Measurements from ENCODE around the gene REPS1. TPM values are rescaled to one million over a fixed set of nuclear protein-coding genes. Genes with fewer than 3 reads are reported as not detected.
"Not testable (repeated sequence)": the region's sequence is repeated elsewhere in the genome, so short reads cannot be mapped to it uniquely, and the experiment has no call there.

The REPS1 gene
- total RNA-seq, 1 experiment from 2014 or later = 28.6 TPM

DNA sequence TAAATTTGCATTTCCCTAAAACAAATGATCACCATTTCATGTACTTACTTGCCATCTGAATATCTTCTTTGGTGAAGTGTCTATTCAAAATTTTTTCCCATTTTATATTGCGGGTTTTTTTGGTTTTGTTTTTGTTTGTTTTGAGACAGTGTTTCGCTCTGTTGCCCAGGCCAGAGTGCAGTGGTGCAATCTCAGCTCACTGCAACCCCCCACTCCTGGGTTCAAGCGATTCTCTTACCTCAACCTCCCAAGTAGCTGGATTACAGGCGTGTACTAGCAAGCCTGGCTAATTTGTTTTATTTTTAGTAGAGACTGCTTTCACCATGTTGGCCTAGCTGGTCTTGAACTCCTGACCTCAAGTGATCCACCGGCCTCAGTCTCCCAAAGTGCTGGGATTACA lies 9.1 kb upstream of the REPS1 start:
- Histone ChIP-seq H3K9me3 (ENCODE audit: control insufficient read depth, insufficient read depth, low read depth, low read length) (no peaks in the 10 kb centered on the region), H3K36me3 (ENCODE audit: control insufficient read depth, insufficient read depth, low read length) (no peaks in the 10 kb centered on the region), H3K4me3 (ENCODE audit: low read depth in 2 of 2, low read length in 2 of 2) (no peak overlapping the region), H3K4me1 (ENCODE audit: control insufficient read depth, insufficient read depth, low read length) (no peaks in the 10 kb centered on the region), H3K27me3 (ENCODE audit: control insufficient read depth, insufficient read depth, low read length) (peaks cover under 1% of the 10 kb centered on the region; the same call in 1 of the 2 replicates), H3K27ac (ENCODE audit: low read length) (no peak overlapping the region)
- ATAC-seq (no peak), DNase-seq (ENCODE audit: low read depth, low spot score) (no peak)
- intact Hi-C loops (cut with micrococcal nuclease; ENCODE audit: unreplicated experiment) (no loop called here), in situ Hi-C loops (cut with HindIII; ENCODE audit: low pct_unique_long_range_greater_than_20kb, low sequenced_read_pairs) (no loop called here)
- TF ChIP-seq, protein P1, sequence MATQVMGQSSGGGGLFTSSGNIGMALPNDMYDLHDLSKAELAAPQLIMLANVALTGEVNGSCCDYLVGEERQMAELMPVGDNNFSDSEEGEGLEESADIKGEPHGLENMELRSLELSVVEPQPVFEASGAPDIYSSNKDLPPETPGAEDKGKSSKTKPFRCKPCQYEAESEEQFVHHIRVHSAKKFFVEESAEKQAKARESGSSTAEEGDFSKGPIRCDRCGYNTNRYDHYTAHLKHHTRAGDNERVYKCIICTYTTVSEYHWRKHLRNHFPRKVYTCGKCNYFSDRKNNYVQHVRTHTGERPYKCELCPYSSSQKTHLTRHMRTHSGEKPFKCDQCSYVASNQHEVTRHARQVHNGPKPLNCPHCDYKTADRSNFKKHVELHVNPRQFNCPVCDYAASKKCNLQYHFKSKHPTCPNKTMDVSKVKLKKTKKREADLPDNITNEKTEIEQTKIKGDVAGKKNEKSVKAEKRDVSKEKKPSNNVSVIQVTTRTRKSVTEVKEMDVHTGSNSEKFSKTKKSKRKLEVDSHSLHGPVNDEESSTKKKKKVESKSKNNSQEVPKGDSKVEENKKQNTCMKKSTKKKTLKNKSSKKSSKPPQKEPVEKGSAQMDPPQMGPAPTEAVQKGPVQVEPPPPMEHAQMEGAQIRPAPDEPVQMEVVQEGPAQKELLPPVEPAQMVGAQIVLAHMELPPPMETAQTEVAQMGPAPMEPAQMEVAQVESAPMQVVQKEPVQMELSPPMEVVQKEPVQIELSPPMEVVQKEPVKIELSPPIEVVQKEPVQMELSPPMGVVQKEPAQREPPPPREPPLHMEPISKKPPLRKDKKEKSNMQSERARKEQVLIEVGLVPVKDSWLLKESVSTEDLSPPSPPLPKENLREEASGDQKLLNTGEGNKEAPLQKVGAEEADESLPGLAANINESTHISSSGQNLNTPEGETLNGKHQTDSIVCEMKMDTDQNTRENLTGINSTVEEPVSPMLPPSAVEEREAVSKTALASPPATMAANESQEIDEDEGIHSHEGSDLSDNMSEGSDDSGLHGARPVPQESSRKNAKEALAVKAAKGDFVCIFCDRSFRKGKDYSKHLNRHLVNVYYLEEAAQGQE (IDR thresholded peaks at IDR 0.05; ENCODE audit: insufficient read depth in 1 of 2, low read depth in 2 of 2, low read length in 1 of 2) = no peak
- no peak for TF ChIP-seq TCF7L2 (IDR thresholded peaks at IDR 0.05; ENCODE audit: low read depth, low read length)
- TF ChIP-seq SIN3A (IDR thresholded peaks at IDR 0.05; ENCODE audit: borderline replicate concordance, insufficient read depth, low read depth, low read length) = no peak
- TF ChIP-seq, protein P2, sequence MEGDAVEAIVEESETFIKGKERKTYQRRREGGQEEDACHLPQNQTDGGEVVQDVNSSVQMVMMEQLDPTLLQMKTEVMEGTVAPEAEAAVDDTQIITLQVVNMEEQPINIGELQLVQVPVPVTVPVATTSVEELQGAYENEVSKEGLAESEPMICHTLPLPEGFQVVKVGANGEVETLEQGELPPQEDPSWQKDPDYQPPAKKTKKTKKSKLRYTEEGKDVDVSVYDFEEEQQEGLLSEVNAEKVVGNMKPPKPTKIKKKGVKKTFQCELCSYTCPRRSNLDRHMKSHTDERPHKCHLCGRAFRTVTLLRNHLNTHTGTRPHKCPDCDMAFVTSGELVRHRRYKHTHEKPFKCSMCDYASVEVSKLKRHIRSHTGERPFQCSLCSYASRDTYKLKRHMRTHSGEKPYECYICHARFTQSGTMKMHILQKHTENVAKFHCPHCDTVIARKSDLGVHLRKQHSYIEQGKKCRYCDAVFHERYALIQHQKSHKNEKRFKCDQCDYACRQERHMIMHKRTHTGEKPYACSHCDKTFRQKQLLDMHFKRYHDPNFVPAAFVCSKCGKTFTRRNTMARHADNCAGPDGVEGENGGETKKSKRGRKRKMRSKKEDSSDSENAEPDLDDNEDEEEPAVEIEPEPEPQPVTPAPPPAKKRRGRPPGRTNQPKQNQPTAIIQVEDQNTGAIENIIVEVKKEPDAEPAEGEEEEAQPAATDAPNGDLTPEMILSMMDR (IDR thresholded peaks at IDR 0.05) = no peak
- TF ChIP-seq POLR2AphosphoS5 (IDR thresholded peaks at IDR 0.05; ENCODE audit: low read depth, low read length) = no peak
- BruUV-seq (replicated peaks) = no TSS peak
- POLR2A ChIA-PET = no interaction called here
- CTCF ChIA-PET = no interaction called here

DNA sequence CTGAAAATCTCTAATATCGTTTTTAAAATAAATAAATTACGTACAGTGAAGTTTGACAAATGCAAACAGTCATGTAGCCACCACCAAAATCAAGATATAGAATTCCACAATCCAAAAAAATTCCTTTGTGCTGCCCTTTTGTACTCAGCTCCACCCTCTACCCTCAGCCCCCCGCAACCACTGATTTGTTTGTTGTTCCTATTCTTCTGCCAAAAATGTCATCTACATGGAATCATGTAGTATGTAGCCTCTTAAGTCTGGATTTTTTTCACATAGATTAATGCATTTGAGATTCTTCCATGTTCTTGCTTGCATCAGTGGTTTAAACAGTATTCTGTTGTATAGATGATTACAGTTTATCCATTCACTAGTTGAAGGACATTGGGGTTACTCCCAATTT lies 8.5 kb upstream of the REPS1 start:
- DNase-seq (ENCODE audit: low read depth, low spot score) (no peak), ATAC-seq (no peak)
- no TSS peak for BruUV-seq (replicated peaks)
- intact Hi-C loops (cut with micrococcal nuclease; ENCODE audit: unreplicated experiment) (no loop called here), in situ Hi-C loops (cut with HindIII; ENCODE audit: low pct_unique_long_range_greater_than_20kb, low sequenced_read_pairs) (no loop called here)
- Histone ChIP-seq H3K4me3 (ENCODE audit: low read depth in 2 of 2, low read length in 2 of 2) (no peak overlapping the region), H3K4me1 (ENCODE audit: control insufficient read depth, insufficient read depth, low read length) (no peaks in the 10 kb centered on the region), H3K27ac (ENCODE audit: low read length) (no peak overlapping the region), H3K27me3 (ENCODE audit: control insufficient read depth, insufficient read depth, low read length) (no peaks in the 10 kb centered on the region), H3K36me3 (ENCODE audit: control insufficient read depth, insufficient read depth, low read length) (no peaks in the 10 kb centered on the region), H3K9me3 (ENCODE audit: control insufficient read depth, insufficient read depth, low read depth, low read length) (no peaks in the 10 kb centered on the region)
- CTCF ChIA-PET = no interaction called here
- TF ChIP-seq SIN3A (IDR thresholded peaks at IDR 0.05; ENCODE audit: borderline replicate concordance, insufficient read depth, low read depth, low read length) = no peak
- TF ChIP-seq, protein P2 (IDR thresholded peaks at IDR 0.05) = no peak
- TF ChIP-seq POLR2AphosphoS5 (IDR thresholded peaks at IDR 0.05; ENCODE audit: low read depth, low read length) = no peak
- TF ChIP-seq TCF7L2 (IDR thresholded peaks at IDR 0.05; ENCODE audit: low read depth, low read length) = no peak
- TF ChIP-seq, protein P1 (IDR thresholded peaks at IDR 0.05; ENCODE audit: insufficient read depth in 1 of 2, low read depth in 2 of 2, low read length in 1 of 2) = no peak
- POLR2A ChIA-PET = no interaction called here

DNA sequence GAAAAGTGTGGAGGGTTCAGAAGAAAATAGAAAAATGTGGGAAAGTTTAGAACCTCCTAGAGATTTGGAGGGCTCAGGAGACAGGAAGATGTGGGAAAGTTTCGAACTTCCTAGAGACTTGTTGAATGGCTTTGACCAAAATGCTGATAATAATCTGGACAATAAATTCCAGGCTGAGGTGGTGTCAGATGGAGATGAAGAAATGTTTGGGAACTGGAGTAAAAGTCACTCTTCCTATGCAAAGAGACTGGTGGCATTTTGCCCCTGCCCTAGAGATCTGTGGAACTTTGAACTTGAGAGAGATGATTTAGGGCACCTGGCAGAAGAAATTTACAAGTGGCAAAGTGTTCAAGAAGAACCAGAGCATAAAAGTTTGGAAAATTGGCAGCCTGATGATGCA lies 5.4 kb upstream of the REPS1 start:
- H3K4me1 ChIP-seq (ENCODE audit: control insufficient read depth, insufficient read depth, low read length) = not testable (repeated sequence)

DNA sequence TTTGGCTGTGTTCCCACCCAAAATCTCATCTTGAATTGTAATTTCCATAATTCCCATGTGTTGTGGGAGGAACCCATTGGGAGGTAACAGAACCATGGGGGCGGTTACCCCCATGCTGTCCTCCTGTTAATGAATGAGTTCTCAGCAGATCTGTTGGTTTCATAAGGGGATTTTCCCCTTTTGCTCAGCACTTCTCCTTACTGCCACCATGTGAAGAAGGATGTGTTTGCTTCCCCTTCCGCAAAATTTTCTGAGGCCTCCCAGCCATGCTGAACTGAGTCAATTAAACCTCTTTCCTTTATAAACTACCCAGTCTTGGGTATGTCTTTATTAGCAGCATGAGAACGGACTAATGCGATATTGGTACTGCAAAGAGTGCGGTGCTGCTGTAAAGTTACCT lies 4.9 kb upstream of the REPS1 start:
- CTCF ChIA-PET; in situ Hi-C loops (cut with HindIII; ENCODE audit: low pct_unique_long_range_greater_than_20kb, low sequenced_read_pairs); DNase-seq (ENCODE audit: low read depth, low spot score); POLR2A ChIA-PET; H3K27ac ChIP-seq (ENCODE audit: low read length); H3K27me3 ChIP-seq (ENCODE audit: control insufficient read depth, insufficient read depth, low read length); ATAC-seq; intact Hi-C loops (cut with micrococcal nuclease; ENCODE audit: unreplicated experiment); H3K9me3 ChIP-seq (ENCODE audit: control insufficient read depth, insufficient read depth, low read depth, low read length); BruUV-seq (replicated peaks); H3K36me3 ChIP-seq (ENCODE audit: control insufficient read depth, insufficient read depth, low read length); H3K4me1 ChIP-seq (ENCODE audit: control insufficient read depth, insufficient read depth, low read length); H3K4me3 ChIP-seq (ENCODE audit: low read depth in 2 of 2, low read length in 2 of 2): not testable (repeated sequence)

More for the DNA sequence above, 5.4 kb upstream of the REPS1 start:
- CTCF ChIA-PET; DNase-seq (ENCODE audit: low read depth, low spot score); H3K36me3 ChIP-seq (ENCODE audit: control insufficient read depth, insufficient read depth, low read length); BruUV-seq (replicated peaks); intact Hi-C loops (cut with micrococcal nuclease; ENCODE audit: unreplicated experiment); H3K27ac ChIP-seq (ENCODE audit: low read length); ATAC-seq; POLR2A ChIA-PET; H3K4me3 ChIP-seq (ENCODE audit: low read depth in 2 of 2, low read length in 2 of 2); H3K27me3 ChIP-seq (ENCODE audit: control insufficient read depth, insufficient read depth, low read length); H3K9me3 ChIP-seq (ENCODE audit: control insufficient read depth, insufficient read depth, low read depth, low read length); in situ Hi-C loops (cut with HindIII; ENCODE audit: low pct_unique_long_range_greater_than_20kb, low sequenced_read_pairs): not testable (repeated sequence)

Measured in Panc1 (cell line).